Mammary epithelial cell (primary cell): ENCODE results near the gene TLE7.

Experiments used
- EZH2 ChIP-seq: IDR thresholded peaks from 2 replicates; pipeline ENCODE4 v1.6.1; 2012; ENCODE audit warnings: low read length, inconsistent platforms, borderline replicate concordance
- TF ChIP-seq, protein P1 (sequence below), 2 donors: IDR thresholded peaks in 1 of 2; conservative IDR thresholded peaks in 1 of 2; 2 replicates each; pipeline ENCODE4 v1.5.1; 2011 to 2012; ENCODE audit warnings: inconsistent platforms in 2 of 2, low read length in 2 of 2, mild to moderate bottlenecking in 2 of 2, control low read depth in 1 of 2, low read depth in 1 of 2; ENCODE audit not compliant: insufficient read depth in 1 of 2; ENCODE audit errors: extremely low read depth in 1 of 2

GRCh38 chr16:71384073-71384724, 57.7 kb downstream of the TLE7 start:
- TF ChIP-seq, protein P1, sequence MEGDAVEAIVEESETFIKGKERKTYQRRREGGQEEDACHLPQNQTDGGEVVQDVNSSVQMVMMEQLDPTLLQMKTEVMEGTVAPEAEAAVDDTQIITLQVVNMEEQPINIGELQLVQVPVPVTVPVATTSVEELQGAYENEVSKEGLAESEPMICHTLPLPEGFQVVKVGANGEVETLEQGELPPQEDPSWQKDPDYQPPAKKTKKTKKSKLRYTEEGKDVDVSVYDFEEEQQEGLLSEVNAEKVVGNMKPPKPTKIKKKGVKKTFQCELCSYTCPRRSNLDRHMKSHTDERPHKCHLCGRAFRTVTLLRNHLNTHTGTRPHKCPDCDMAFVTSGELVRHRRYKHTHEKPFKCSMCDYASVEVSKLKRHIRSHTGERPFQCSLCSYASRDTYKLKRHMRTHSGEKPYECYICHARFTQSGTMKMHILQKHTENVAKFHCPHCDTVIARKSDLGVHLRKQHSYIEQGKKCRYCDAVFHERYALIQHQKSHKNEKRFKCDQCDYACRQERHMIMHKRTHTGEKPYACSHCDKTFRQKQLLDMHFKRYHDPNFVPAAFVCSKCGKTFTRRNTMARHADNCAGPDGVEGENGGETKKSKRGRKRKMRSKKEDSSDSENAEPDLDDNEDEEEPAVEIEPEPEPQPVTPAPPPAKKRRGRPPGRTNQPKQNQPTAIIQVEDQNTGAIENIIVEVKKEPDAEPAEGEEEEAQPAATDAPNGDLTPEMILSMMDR (conservative IDR thresholded peaks at IDR 0.05 in 1 of 2, IDR thresholded peaks at IDR 0.05 in 1 of 2; ENCODE audit: extremely low read depth in 1 of 2, insufficient read depth in 1 of 2, low read depth in 1 of 2, low read length in 2 of 2) = no peak
- TF ChIP-seq EZH2 = no peak
